GM13976 (cell line): ENCODE measurements around the gene BATF2.
"Not testable (repeated sequence)": the region's sequence is repeated elsewhere in the genome, so short reads cannot be mapped to it uniquely, and the experiment has no call there.

Source experiments
- DNase-seq: peaks from one replicate; pipeline ENCODE4 v3.0.0; 2012; ENCODE audit warnings: low spot score
- in situ Hi-C: fragments of 300-500 bp; cut with MboI; formaldehyde crosslinking; loops from one replicate; pipeline ENCODE4 v1.12.0; 2022; ENCODE audit warnings: low sequenced_read_pairs, mixed read lengths, inconsistent platforms; ENCODE audit not compliant: unreplicated experiment
- TF ChIP-seq, protein P1 (sequence below): IDR thresholded peaks from 2 replicates; pipeline ENCODE4 v1.5.1; 2012; ENCODE audit warnings: borderline replicate concordance, mild to moderate bottlenecking; ENCODE audit not compliant: insufficient read depth; ENCODE audit errors: extremely low read depth, missing control alignments, control extremely low read depth

BATF2 gene

DNA sequence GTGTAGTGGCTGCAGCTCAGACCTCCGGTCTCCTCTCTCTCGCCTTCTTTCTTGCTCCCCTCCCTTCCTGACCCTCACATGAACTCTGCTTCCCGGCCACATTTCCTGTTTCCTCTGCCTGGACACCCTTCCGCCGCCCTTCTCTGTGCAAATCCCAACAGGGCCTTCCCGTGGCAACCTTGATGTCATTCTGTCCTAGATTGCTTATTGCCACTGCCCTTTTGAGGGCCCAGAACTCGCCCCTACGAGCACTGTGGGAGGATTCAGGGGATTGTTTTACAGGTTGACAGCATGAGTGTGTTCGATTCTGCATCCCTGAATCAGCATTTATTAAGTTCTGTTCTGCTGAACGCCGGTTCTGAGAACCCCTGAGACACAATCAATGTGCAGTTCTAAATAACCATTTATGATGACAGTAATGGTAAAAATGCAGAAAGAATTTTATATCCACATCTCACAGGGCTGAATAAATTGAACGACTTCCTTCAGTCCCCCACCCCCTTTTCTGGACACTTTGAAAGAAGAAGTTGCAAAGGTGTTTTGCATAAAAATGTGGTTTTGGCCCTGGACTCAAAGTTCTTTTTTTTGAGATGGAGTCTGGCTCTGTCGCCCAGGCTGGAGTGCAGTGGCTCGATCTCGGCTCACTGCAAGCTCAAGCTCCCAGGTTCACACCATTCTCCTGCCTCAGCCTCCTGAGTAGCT, 6.4 kb downstream of the BATF2 start:
- in situ Hi-C loops = no loop called here
- no peak for DNase-seq
- TF ChIP-seq, protein P1, sequence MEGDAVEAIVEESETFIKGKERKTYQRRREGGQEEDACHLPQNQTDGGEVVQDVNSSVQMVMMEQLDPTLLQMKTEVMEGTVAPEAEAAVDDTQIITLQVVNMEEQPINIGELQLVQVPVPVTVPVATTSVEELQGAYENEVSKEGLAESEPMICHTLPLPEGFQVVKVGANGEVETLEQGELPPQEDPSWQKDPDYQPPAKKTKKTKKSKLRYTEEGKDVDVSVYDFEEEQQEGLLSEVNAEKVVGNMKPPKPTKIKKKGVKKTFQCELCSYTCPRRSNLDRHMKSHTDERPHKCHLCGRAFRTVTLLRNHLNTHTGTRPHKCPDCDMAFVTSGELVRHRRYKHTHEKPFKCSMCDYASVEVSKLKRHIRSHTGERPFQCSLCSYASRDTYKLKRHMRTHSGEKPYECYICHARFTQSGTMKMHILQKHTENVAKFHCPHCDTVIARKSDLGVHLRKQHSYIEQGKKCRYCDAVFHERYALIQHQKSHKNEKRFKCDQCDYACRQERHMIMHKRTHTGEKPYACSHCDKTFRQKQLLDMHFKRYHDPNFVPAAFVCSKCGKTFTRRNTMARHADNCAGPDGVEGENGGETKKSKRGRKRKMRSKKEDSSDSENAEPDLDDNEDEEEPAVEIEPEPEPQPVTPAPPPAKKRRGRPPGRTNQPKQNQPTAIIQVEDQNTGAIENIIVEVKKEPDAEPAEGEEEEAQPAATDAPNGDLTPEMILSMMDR = no peak

DNA sequence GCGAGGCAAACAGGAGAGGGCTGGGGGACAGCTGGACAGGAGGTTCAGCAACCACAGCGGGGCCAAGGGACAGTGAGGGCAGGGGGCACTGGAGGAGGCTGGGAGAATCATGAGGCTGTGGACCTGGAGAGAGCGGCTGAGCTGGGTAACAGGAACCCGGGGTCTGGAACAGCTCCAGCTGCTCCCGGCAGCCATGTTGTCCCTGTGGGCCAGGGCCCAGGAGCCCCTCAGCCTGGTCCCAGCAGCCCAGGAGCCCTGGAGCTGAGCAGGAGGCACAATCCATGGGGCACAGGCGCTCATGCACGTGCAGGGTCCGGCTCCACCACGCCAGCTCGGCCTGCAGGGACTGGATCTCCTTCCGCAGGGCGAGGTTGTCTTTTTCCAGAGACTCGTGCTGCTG, 7.4 kb downstream of the BATF2 start:
- TF ChIP-seq, protein P1 = no peak
- in situ Hi-C loops = no loop called here
- no peak for DNase-seq

DNA sequence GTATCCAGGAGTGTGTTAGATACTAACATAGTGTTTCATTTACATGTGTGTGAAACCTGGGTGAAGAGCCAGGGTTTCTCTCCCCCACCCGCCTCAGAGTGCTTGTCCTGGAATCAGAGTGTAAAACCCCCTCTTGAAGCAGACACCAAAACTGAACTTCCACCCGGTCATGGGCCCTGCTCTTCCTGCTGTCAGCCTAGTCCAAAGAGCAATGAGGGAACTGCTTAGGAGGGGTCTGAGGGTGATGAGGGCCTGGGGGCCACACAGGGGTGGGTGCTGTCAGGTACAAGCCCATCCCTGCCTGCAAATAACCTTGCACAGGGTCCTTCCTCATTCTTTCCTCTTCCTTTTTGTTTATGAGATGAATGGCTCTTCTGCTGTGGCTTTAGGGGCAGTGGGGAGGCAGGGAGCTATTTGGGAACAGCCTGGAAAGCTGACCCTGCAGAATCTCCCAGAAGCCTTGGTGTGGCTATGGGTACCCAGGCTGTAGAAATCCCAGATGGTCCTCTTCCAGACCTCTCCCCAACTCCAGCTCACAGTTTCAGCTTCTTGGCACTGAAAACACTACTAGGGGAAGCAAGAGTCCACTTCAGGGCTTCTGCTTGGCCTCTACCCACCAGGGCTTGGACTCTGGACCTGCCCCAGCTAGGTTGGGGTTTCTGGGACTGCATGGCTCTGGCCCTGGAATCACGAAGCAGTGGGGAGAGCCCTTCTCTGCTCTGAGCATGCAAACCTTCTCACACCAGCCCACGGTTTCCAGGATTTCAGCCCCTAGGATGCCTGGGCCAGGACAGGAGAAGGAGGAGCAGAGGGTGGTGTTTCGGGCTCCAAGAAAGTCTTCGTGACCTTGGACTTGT, 8.5 kb downstream of the BATF2 start:
- in situ Hi-C loops = no loop called here
- TF ChIP-seq, protein P1 = no peak

DNA sequence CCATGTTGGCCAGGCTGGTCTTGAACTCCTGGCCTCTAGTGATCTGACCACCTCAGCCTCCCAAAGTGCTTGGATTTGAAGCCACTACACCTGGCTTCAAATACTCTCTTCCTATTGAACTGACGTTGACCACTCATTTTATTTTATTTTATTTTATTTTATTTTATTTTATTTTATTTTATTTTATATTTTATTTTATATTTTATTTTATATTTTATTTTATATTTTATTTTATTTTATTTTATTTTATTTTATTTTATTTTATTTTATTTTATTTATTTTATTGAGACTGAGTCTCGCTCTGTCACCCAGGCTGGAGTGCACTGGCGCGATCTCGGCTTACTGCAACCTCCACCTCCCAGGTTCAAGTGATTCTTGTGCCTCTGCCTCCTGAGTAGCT, 13.4 kb downstream of the BATF2 start:
- DNase-seq, in situ Hi-C loops: not testable (repeated sequence)

More for the DNA sequence above, 8.5 kb downstream of the BATF2 start:
- no peak for DNase-seq

DNA sequence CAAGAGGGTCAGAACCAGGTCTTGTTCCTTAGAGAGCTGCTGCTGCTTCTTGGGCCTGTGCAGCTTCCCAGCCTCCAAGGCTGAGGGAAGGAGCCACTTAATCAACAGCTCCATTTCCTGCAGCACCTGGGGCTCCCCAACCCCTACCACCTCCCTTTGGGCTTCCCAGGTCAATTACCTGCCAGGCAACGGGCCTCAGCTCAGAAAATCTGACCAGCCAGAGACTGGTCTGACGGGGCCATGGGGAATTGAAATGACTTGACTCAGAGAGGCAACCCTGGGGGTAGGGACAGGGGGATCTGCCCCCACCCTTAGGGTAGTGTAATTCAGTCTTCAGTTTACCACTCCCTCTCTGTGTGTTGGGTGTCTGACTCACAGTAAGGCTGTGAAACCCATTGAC, 20.1 kb downstream of the BATF2 start:
- in situ Hi-C loops = no loop called here
- TF ChIP-seq, protein P1 = no peak
- no peak for DNase-seq

DNA sequence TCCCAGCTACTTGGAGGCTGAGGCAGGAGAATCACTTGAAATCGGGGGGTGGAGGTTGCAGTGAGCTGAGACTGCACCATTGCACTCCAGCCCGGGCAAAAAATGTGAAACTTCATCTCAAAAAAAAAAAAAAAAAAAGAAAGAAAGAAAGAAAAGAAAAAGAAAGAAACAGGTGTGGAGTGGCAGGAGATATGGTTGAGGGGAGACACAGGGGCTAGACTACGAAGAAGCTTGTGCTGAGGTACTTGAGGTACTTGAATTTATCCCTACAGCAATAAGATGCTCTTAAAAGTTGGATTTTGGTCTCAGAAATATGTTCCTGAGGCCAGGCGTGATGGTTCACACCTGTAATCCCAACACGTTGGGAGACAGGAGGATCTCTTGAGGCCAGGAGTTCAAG, 22.6 kb downstream of the BATF2 start:
- TF ChIP-seq, protein P1 = no peak
- in situ Hi-C loops = no loop called here

More for the DNA sequence above, 22.6 kb downstream of the BATF2 start:
- no peak for DNase-seq
